Measurements from ENCODE around the gene SPINT1.
"Not testable (repeated sequence)": the region's sequence is repeated elsewhere in the genome, so short reads cannot be mapped to it uniquely, and the experiment has no call there.

SPINT1 gene

DNA sequence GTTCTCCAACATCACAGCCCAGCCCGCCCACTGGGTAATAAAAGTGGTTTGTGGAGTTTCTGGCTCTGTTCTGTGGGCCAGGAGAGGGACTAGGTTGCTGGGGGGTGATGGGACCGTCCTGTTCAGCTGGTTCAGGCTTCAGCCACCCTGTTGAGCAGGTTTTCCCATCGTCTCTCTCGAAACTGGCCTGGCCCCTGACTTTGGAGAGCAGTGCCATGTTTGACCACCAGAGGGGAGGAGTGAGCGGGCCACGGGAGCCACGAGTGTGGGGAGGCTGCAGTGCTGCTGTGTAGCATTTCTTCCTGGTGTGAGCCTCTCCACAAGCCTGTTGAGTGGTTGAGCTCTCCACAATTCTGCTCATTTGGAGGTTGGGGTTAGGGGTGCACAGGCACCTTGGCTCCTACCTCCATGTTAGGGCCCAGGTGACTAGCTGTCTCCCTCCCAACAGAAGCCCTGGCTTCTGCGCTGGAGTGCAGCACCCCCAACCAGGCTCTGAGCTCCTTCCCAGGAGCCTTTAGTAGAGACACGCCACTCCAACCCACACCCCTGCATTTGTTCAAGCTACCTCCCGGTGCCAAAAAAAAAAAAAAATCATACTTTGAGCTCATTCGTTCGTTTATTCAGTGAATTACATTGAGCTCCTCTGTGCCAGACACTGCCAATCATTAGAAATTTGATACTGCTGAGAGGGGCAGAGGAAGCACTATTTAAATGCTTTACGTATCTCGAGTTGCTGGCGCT is 13.9 kb downstream of the SPINT1 start:
- peak; percentile 53 to 63 for DNase-seq (ENCODE audit: low read depth in 2 of 2, low spot score in 1 of 2)

DNA sequence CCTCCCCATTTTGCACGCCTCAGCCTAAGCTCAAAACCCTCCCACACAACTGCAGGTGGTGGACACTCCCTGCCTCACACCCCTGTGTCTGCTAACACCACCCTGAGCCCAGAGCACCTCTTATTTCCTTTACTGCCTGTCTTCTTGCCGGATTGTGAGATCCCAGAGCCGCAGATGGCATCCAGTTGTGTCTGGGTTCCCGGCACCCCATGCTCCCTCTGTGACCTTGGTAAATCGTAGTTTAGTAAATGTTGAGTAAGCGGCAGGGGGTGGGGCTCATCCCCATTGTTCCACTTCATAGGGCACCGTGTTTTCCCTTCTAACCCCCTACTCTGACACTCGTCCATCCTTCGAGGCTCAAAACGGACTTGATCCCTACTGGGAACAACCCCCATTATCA is 14.9 kb downstream of the SPINT1 start:
- no peak for DNase-seq (ENCODE audit: low read depth in 2 of 2, low spot score in 1 of 2)

GRCh38 chr15:40859206-40859851 is 15.5 kb downstream of the SPINT1 start:
- DNase-seq (ENCODE audit: low read depth in 2 of 2, low spot score in 1 of 2), result peak; percentile 62 to 68

- DNase-seq (ENCODE audit: low read depth in 2 of 2, low spot score in 1 of 2), result not testable (repeated sequence)
These were observed 17.3 kb downstream of the SPINT1 start for GRCh38 chr15:40861147-40861546.

DNA sequence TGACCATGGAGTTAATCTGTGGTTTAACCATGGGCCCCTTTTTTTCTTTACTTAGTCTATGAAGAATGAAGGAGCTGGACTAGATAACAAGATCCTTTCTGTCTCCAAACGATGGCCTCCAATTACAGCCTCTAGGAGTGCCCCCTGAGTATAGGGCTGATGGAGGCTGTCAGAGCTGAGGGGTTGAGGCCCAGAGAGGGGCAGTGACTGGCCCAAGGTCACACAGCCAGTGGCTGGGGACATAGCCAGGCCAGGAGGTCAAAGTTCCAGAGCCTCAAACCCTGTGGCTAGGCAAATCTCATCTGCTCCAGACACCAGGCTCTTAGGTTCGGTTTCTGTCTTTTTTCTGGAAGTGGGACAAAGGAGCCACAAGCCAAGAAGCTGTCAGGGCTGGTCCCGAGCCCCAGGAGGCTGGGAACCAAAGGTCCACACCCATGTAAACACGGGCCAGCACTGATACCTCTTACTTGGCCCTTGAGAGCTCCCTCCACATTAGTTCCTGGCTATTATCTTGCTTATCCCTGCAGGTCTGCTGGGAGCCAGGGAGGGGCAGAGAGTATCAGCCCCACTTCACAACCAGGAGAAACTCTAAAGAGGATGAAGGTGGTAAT is 19.9 kb downstream of the SPINT1 start:
- no peak for DNase-seq (ENCODE audit: low read depth in 2 of 2, low spot score in 1 of 2)

DNA sequence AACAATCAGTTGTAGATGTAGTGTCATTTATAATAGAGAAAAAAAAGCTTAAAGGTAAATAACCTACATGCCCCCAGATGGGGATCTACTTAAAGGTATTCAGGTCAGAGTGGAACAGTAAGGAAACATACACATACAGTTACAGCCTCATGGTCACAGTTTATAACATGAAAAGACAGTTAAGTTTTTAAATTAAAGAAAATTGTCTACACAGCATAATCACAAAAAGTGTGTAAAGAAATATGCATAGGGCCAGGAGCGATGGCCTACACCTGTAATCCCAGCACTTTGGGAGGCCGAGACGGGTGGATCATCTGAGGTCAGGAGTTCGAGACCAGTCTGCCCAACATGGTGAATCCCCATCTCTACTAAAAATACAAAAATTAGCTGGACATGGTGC is 23.4 kb downstream of the SPINT1 start:
- no peak for DNase-seq (ENCODE audit: low read depth in 2 of 2, low spot score in 1 of 2)

GRCh38 chr15:40869686-40870085 is 25.8 kb downstream of the SPINT1 start:
- DNase-seq (ENCODE audit: low read depth in 2 of 2, low spot score in 1 of 2), result no peak

- no peak for DNase-seq (ENCODE audit: low read depth in 2 of 2, low spot score in 1 of 2)
These were observed 26.9 kb downstream of the SPINT1 start for GRCh38 chr15:40870716-40871115.

DNA sequence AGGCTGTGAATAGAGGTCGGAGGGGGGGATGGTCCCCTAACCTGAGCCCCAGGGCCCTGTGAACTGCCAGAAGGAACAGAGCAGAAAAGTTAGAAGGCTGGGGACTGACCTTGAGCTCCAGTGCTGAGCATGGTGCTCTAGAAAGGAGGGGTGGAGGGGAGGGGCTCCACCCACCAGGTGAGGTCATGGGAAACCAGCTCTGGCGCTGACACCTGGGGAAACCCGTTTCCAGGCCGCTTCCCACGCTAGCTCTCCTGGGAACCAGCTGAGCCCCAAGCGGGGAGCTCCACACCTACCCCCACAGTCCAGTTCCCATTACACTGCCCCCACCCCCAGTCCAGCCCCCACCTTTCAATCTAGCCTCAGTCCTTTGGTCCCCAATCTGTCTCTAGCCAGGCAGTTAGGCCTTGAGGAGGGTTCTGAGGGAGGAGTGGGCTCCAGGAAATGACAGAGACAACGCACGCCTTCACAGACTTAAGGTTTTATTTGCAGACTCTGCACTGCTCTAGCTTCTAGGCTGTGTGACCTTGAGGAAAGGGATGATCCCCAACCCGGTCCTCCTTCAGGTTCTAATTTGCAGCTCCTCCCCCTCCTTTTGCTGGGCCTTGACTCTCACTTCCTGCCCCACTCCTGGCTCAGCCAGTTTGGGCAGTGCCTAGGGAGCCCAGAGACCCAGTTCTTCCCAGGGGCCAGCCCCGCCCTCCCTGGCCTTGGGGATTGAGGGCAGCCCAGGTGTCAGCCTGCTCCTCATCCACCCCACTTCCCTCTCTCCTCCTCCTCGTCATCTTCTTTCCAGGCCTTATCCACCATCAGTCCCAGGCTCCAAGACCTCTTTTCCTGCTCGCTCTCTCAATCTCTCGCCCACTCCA is 28.1 kb downstream of the SPINT1 start:
- DNase-seq (ENCODE audit: low read depth in 2 of 2, low spot score in 1 of 2), result no peak

GRCh38 chr15:40872791-40873693 is 29.2 kb downstream of the SPINT1 start:
- DNase-seq (ENCODE audit: low read depth in 2 of 2, low spot score in 1 of 2), result no peak

DNA sequence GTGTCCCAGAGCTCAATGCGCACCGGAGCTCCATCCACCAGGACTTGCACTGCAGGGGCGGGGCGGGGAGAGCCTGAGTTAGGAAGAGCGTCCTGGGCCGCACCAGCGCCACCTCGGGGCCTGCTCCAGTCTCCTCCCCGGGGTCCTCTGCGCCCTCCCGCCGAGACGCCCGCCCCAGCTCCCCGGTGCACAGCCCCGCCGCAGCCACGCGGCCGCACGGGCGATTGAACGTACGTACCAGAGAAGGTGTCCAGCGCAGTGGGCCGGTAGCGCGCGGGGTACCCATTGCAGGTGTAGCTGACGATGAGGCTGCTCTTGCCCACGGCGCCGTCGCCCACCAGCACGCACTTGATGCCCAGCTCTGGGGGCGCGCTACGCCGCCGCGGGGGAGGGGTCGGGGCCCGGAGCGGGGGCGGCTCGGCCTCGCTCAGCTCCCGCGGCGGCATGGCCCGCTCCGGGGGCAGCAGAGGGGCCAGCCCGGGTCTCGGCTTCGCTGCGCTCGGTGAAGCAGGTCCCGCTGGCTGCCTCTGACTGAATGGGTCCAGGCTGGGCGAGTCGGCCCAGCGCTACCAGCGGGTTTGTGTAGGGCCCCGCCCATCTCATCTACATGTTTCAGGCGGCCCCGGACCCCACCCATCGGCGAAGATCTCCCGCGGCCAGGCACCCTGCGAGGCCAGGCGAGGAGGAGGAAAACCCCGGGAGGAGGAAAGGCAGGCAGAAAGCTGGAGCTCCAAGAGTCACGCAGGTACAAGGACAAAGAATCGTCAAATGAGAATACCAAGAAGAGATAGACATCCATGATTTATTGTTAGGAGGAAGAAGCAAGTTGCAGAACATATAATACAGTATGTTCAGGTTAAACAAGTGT is 30.1 kb downstream of the SPINT1 start, which contains the start of gene RHOV:
TSS of gene RHOV (minus strand) at position 541 of the 868 bp plus-strand sequence. CDS start at position 446, 95 bp downstream.
- no peak for DNase-seq (ENCODE audit: low read depth in 2 of 2, low spot score in 1 of 2)

GRCh38 chr15:40875991-40876730 is 32.3 kb downstream of the SPINT1 start:
- DNase-seq (ENCODE audit: low read depth in 2 of 2, low spot score in 1 of 2), result no peak

- no peak for DNase-seq (ENCODE audit: low read depth in 2 of 2, low spot score in 1 of 2)
These were observed 33.8 kb downstream of the SPINT1 start for GRCh38 chr15:40877694-40878093.

DNA sequence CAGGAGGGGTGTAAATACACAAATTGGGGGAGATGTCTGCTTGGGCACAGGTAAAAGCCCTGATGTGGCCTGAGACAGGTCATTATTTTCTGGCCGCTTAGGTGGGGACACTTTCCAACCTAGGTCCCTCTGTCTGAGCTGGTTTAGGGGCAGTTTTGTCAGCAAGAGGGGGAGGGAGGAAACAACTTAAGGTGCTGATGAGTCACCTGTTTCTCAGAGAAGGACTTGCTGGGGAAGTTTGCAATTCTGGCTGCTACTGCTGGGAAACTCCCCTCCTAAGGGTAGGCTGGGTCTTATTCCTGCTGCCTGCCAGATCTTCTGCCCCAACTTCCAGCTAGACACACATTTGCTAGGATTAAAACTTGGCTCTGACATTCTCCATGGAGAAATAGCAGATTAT is 34.9 kb downstream of the SPINT1 start:
- no peak for DNase-seq (ENCODE audit: low read depth in 2 of 2, low spot score in 1 of 2)

DNA sequence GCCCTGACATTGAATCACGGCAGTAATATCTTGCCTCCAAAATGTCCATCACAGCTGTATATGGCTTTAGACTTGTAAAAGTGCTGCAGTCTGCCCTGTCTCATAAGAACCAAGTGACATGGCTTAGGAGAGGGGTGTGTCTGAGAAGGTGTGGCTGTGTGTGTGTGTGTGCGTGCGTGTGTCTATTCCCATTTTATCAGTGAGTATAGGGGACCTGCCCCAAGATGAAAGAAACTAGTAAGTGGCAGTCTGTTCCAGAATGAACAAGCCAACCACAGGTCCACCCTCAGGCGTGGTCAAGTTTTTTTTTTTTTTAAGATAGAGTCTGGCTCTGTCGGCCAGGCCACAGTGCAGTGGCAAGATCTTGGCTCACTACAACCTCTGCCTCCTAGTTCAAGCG is 35.8 kb downstream of the SPINT1 start:
- DNase-seq (ENCODE audit: low read depth in 2 of 2, low spot score in 1 of 2), result no peak

GRCh38 chr15:40881351-40881750 is 37.5 kb downstream of the SPINT1 start:
- DNase-seq (ENCODE audit: low read depth in 2 of 2, low spot score in 1 of 2), result no peak

- DNase-seq (ENCODE audit: low read depth in 2 of 2, low spot score in 1 of 2), result no peak
These were observed 42.7 kb downstream of the SPINT1 start for GRCh38 chr15:40886586-40886985.

DNA sequence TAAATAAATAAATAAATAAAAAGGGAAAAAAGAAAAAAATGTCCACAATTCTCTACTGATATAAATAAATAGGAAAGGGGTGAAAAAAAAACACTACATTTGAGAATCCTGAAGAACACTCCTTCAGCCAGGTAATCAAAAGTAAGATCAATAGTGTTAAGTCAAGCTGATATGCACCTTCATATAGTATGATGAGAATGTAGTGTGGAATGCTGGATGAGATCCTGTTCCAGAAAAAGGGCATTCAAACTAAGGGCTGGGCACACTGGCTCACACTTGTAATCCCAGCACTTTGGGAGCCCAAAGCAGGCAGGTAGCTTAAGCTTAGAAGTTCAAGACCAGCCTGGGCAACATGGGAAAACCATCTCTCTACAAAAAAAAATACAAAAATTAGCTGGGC is 45.3 kb downstream of the SPINT1 start:
- DNase-seq (ENCODE audit: low read depth in 2 of 2, low spot score in 1 of 2), result no peak

GRCh38 chr15:40891138-40891537 is 47.3 kb downstream of the SPINT1 start:
- no peak for DNase-seq (ENCODE audit: low read depth in 2 of 2, low spot score in 1 of 2)
